ENCODE results near the gene APELA. TPM values are rescaled to one million over a fixed set of nuclear protein-coding genes. Genes with fewer than 3 reads are reported as not detected.

APELA gene
- total and polyA plus RNA-seq, 2 donors (not counting 1 experiment from before 2014, with no cell fraction given): not detected

- intact Hi-C loops (cut with micrococcal nuclease): no loop called here
- H3K36me3 ChIP-seq (replicated peaks in 1 of 2; ENCODE audit: control extremely low read depth in 1 of 2, control insufficient read depth in 1 of 2, extremely low read depth in 1 of 2, insufficient read depth in 2 of 2, low read length in 1 of 2): no peaks in the 10 kb centered on the region
- POLR2A ChIA-PET: no interaction called here
- ATAC-seq (ENCODE audit: low read depth): no peak
- no peaks in the 10 kb centered on the region for H3K4me1 Mint-ChIP-seq
- H3K9ac ChIP-seq (ENCODE audit: low read length): no peak overlapping the region
- no peak overlapping the region for H3K27ac Mint-ChIP-seq
- TF ChIP-seq, protein P1, sequence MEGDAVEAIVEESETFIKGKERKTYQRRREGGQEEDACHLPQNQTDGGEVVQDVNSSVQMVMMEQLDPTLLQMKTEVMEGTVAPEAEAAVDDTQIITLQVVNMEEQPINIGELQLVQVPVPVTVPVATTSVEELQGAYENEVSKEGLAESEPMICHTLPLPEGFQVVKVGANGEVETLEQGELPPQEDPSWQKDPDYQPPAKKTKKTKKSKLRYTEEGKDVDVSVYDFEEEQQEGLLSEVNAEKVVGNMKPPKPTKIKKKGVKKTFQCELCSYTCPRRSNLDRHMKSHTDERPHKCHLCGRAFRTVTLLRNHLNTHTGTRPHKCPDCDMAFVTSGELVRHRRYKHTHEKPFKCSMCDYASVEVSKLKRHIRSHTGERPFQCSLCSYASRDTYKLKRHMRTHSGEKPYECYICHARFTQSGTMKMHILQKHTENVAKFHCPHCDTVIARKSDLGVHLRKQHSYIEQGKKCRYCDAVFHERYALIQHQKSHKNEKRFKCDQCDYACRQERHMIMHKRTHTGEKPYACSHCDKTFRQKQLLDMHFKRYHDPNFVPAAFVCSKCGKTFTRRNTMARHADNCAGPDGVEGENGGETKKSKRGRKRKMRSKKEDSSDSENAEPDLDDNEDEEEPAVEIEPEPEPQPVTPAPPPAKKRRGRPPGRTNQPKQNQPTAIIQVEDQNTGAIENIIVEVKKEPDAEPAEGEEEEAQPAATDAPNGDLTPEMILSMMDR (IDR thresholded peaks at IDR 0.05): no peak
- TF ChIP-seq EZH2 (IDR thresholded peaks at IDR 0.05; ENCODE audit: borderline replicate concordance, insufficient read depth, low read depth, low read length, poor library complexity, severe bottlenecking): no peak
- H3K9me3 Mint-ChIP-seq (ENCODE audit: insufficient read depth): no peaks in the 10 kb centered on the region
- no peaks in the 10 kb centered on the region for H3K79me2 ChIP-seq (ENCODE audit: control insufficient read depth, insufficient read depth, low read length)
- no peak overlapping the region for H3K4me2 ChIP-seq (replicated peaks; ENCODE audit: low read depth, low read length, poor library complexity, severe bottlenecking)
- H3K27ac ChIP-seq (ENCODE audit: low read length in 2 of 2): no peak overlapping the region
- no peak overlapping the region for H3K4me3 Mint-ChIP-seq
- no peaks in the 10 kb centered on the region for H3K4me1 ChIP-seq (ENCODE audit: control insufficient read depth in 2 of 2, insufficient read depth in 2 of 2, low read length in 2 of 2)
- no peaks in the 10 kb centered on the region for H3K9me3 ChIP-seq (ENCODE audit: control extremely low read depth in 1 of 3, control insufficient read depth in 2 of 3, insufficient read depth in 1 of 3, low read length in 2 of 3)
- H2AFZ ChIP-seq (ENCODE audit: insufficient read depth, low read depth, low read length, poor library complexity, severe bottlenecking): no peak overlapping the region
- peaks cover 0 to 3% (median 0%) of the 10 kb centered on the region in 4 experiments for H3K27me3 ChIP-seq (replicated peaks in 1 of 4; ENCODE audit: control extremely low read depth in 1 of 4, control insufficient read depth in 3 of 4, insufficient read depth in 4 of 4, low read length in 3 of 4)
- H3K4me3 ChIP-seq (ENCODE audit: control extremely low read depth in 1 of 5, extremely low read depth in 1 of 5, insufficient read depth in 1 of 5, low read depth in 2 of 5, low read length in 4 of 5): no peak overlapping the region
- no peak for DNase-seq
- no CpG with 5 or more reads among the region's 2 CpGs for WGBS (ENCODE audit: insufficient coverage)
- no peaks in the 10 kb centered on the region for H4K20me1 ChIP-seq (ENCODE audit: control insufficient read depth, insufficient read depth, low read length, poor library complexity, severe bottlenecking)
- CTCF ChIA-PET: no interaction called here
- peaks cover 10% of the 10 kb centered on the region for H3K27me3 Mint-ChIP-seq
Measured at GRCh38 chr4:164890691-164891090, 13.7 kb downstream of the APELA start.

DNA sequence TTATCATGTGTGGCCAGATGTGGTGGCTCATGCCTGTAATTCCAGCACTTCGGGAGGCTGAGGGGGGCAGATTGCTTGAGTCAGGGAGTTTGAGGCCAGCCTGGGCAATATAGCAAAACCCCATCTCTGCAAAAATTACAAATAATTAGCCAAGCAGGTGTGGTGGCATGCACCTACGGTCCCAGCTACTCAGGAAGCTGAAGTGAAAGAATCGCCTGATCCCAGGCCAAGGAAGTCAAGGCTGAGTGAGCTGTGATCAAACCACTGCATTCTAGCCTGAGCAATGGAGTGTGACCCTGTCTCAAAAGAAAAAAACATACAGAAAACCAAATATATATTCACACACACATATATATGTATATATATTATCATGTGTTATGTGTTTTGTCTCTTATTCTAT is 15.0 kb downstream of the APELA start:
- no peak overlapping the region for H3K4me3 Mint-ChIP-seq
- H3K4me3 ChIP-seq (ENCODE audit: control extremely low read depth in 1 of 5, extremely low read depth in 1 of 5, insufficient read depth in 1 of 5, low read depth in 2 of 5, low read length in 4 of 5): no peak overlapping the region
- intact Hi-C loops (cut with micrococcal nuclease): no loop called here
- ChIA-PET CTCF (no interaction called here), POLR2A (no interaction called here)
- H3K27ac ChIP-seq (ENCODE audit: low read length in 2 of 2): no peak overlapping the region
- H2AFZ ChIP-seq (ENCODE audit: insufficient read depth, low read depth, low read length, poor library complexity, severe bottlenecking): no peak overlapping the region
- no peaks in the 10 kb centered on the region for H3K9me3 Mint-ChIP-seq (ENCODE audit: insufficient read depth)
- no peak overlapping the region for H3K27ac Mint-ChIP-seq
- peaks cover 10% of the 10 kb centered on the region for H3K27me3 Mint-ChIP-seq
- no peak for ATAC-seq (ENCODE audit: low read depth)
- no peaks in the 10 kb centered on the region for H3K36me3 ChIP-seq (replicated peaks in 1 of 2; ENCODE audit: control extremely low read depth in 1 of 2, control insufficient read depth in 1 of 2, extremely low read depth in 1 of 2, insufficient read depth in 2 of 2, low read length in 1 of 2)
- 0% methylated on average over 2 of the region's 3 CpGs for WGBS (ENCODE audit: insufficient coverage)
- H3K9ac ChIP-seq (ENCODE audit: low read length): no peak overlapping the region
- no peak for DNase-seq
- TF ChIP-seq EZH2 (IDR thresholded peaks at IDR 0.05; ENCODE audit: borderline replicate concordance, insufficient read depth, low read depth, low read length, poor library complexity, severe bottlenecking): no peak
- TF ChIP-seq, protein P1 (IDR thresholded peaks at IDR 0.05): no peak
- no peaks in the 10 kb centered on the region for H3K4me1 ChIP-seq (ENCODE audit: control insufficient read depth in 2 of 2, insufficient read depth in 2 of 2, low read length in 2 of 2)
- no peaks in the 10 kb centered on the region for H3K9me3 ChIP-seq (ENCODE audit: control extremely low read depth in 1 of 3, control insufficient read depth in 2 of 3, insufficient read depth in 1 of 3, low read length in 2 of 3)
- no peaks in the 10 kb centered on the region for H3K79me2 ChIP-seq (ENCODE audit: control insufficient read depth, insufficient read depth, low read length)
- no peak overlapping the region for H3K4me2 ChIP-seq (replicated peaks; ENCODE audit: low read depth, low read length, poor library complexity, severe bottlenecking)
- H3K27me3 ChIP-seq (replicated peaks in 1 of 4; ENCODE audit: control extremely low read depth in 1 of 4, control insufficient read depth in 3 of 4, insufficient read depth in 4 of 4, low read length in 3 of 4): peaks cover 0 to 4% (median 0%) of the 10 kb centered on the region in 4 experiments
- H4K20me1 ChIP-seq (ENCODE audit: control insufficient read depth, insufficient read depth, low read length, poor library complexity, severe bottlenecking): no peaks in the 10 kb centered on the region
- H3K4me1 Mint-ChIP-seq: no peaks in the 10 kb centered on the region
